GM21528 (cell line): ENCODE results near the gene ZNF445.
"Not testable (repeated sequence)": the region's sequence is repeated elsewhere in the genome, so short reads cannot be mapped to it uniquely, and the experiment has no call there.

Experiments
- ATAC-seq: cut with Tn5 transposase; IDR thresholded peaks from one replicate; pipeline ENCODE4 v1.9.1; 2021; ENCODE audit warnings: mild to moderate bottlenecking, moderate library complexity; ENCODE audit not compliant: unreplicated experiment, low FRiP score

Gene ZNF445

DNA sequence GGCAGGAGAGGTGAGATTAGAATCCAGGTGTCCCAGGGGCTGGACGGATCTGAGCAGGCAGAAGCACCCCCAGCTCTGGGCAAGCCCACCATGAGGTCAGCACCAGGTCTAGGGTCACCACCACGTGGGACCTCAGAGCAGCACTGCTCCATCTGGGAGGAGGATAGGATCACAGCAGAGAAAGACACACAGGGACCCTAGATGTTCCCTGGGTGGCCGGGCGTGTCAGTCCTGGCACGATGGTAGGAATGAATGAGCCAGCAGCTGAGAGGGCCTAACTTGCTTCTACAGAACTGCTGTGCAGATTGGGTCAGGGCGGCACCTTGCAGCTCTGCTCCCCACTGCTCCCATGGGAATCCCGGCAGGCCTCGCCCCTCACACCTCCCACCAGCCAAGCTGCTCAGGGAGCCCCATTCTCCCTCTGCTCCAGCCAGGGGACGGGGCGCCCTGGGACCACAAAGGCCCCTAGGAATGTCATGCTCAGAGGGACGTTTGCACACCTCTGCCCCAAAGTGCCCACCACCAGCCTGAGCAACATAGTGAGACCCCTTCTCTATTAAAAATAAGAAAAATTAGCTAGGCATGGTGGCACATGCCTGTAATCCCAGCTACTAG lies 66.3 kb downstream of the ZNF445 start:
- no peak for ATAC-seq

DNA sequence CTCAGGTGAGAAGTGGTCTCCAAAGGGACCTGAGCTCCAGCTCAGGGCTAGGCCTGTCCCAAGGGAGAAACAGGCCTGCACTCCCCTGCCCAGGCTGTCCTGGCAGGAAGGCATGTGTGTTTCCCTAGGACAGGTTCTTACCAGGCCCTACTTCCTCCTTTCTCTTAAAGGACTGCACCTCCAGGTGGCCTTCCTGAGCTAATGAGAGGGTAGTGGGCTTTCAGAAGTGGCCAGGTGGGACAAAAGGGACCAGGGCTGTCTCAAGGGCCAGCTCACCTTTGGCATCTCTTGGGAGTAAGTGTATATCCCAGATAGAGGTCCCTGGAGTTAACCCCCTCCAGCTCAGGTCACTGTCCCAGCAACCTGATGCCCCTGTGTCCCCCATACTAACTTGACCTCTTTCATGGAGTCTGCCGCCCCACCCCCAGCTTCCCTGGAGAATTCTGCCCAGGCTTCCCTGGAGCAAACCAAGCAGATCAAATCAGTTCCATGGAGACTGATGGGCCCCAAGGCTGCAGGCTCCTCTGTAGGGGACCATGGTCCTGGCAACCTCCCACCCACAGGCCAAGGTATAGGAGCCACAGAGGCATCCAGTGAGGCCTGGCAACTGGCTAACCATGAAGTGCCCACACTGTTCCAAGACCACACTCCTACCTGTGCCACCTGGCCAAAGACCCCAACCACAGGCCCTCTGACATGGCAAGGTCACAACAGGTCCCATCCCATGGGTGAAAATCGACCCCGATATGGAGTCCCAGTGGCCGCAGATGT lies 67.6 kb downstream of the ZNF445 start:
- ATAC-seq: no peak

DNA sequence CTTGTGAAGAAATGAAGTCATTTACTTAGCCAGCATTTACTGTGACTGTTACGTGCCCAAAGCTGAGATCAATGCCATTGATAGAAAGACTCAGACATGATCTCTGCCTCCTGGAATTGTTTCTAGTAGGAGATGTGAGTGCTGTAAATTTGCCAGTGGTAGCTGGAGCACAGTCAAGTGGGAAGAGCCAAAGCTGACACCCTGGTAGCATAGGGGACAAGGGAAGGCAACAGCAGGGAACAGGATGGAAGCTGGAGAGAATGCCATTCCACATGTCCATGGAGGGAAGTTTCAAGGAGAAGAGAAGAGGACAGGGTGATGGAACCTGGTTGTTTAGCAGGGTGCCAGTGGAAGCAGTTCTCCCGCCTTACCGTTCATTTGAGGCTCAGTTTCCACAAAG lies 74.9 kb downstream of the ZNF445 start:
- ATAC-seq: no peak

DNA sequence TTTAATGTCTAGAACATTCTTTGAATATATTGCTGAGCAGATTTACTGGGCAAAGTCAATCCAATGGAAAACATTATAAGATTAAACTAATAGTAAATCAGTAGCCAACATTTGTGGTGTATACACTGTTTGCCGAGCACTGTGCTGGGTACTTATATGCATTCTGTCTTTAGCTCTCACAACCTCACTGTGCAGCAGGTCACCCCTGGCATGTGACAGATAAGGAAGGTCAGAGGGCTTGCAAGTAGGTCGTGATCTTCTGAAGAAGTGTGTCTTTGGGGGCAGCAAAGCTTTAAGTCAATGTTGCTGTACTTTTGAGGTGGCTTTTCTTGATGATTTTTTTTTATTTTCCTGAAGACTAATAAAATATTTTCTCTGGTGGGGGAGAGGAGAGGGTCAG lies 76.7 kb downstream of the ZNF445 start:
- no peak for ATAC-seq

DNA sequence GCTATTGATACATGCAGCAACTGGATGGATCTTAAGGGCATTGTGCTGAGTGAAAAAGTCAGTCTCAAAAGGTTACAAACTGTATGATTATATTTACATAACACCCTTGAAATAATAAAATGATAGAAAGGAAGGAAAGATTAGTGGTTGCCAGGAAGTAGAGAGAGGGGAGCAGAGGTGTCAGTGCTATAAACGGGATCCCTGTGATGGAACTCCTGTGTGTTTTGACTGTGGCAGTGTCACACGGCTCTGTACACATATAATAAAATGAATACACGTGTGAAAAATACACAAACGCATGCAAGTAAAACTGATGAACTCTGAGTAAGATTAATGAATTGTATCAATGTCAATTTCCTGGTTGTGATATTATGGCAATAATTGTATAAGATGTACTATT lies 78.6 kb downstream of the ZNF445 start:
- no peak for ATAC-seq

DNA sequence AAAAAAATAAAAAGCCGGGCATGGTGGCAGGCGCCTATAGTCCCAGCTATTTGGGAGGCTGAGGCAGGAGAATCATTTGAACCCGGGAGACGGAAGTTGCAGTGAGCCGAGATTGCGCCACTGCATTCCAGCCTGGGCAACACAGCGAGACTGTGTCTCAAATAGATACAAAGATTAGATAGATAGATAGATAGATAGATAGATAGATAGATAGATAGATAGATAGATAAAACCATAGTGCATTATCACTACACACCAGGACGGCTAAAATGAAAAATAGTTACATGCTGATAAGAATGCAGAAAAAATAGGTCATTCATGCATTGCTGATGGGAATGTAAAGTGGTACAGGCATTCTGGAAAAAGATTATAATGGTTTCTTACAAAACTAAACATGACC lies 79.2 kb downstream of the ZNF445 start:
- not testable (repeated sequence) for ATAC-seq

DNA sequence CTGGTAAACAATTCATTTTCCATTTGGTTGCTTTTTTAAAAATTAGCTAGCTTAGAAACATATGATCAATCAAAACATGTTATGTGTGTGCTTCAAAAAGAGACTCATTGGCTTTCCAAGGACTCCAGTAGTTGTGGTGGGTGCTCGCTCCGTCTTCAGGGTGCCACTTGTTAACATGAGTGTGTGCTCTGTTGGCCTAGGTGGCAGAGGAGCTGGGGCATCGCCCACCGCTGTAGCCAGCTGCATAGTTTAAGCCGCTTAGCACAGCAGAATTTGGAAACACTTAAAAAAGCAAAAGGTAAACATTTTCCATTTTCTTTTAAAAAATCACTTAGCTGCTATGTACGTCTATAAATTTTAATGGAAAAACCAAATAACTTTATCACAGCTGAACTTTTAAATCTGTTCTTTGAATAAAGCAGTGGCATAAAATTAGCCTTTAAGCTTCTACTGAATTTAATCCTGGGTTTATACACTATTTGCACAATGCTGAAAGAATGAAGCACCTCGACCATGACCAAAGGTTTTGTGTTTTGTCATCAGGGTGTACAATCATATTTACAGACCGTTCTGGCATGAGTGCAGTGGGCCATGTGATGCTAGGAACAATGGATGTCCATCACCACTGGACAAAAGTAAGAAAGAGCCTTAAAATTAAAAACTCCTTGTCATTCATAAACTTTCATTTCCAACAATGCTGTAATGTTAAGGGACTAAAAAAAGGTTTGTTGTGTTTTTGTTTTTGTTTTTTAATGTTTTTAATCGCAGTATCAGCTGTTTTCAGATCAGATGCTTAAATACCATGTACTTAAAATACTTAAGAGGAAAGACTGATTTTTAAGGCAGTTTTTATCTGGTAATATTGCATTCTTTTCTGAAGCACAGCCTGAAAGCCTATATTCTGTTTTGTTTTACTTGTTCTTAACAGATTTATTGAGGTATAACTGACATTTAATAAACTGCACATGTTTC lies 81.0 kb downstream of the ZNF445 start:
- no peak for ATAC-seq

DNA sequence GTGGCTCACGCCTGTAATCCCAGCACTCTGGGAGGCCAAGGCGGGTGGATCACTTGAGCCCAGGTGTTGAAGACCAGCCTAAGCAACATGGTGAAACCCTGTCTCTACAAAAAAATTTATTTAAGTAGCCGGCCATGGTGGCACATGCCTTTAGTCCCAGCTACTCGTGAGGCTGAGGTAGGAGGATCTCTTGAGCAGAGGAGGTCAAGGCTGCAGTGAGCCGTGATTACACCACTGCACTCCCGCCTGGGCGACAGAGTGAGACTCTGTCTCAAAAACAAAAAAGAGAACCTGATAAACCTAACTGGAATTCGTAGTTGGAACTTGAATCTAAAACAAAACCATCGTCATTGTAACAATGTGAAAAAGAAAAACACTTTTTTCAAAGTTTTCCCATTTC lies 81.8 kb downstream of the ZNF445 start:
- no peak for ATAC-seq

DNA sequence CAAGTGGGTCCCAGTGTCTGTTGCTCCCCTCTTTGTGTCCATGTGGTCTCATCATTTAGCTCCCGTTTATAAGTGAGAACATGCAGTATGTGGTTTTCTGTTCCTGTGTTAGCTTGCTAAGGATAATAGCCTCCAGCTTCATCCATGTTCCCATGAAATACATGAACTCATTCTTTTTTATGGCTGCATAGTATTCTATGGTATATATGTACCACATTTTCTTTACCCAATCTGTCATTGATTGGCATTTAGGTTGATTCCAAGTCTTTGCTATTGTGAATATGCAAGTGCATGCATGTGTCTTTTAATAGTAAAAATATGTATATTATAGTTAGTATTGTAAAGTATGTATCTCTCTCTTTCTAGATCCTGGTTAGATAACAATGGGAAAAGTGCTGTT lies 85.0 kb downstream of the ZNF445 start:
- no peak for ATAC-seq

DNA sequence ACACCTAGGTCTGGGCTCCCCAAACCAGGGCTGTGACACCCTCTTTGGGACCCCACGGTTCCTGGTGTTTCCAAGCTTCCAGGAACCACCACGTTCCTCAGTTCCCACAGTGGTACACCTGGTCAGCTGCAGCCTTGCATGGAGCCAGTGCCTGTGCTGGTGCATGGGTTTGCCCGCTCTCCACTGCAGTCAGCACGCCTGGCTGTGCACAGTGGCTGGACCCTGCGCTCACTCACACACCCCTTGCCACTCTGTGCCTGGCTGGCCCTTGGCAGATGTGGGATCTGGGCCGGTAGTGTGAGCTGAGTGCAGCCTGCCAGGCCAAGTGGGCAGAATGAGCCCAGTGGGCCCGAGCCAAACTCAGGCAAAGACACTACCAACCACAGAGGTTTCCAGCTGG lies 90.1 kb downstream of the ZNF445 start:
- ATAC-seq: no peak
